ENCODE measurements around the gene FXYD1. TPM values are rescaled to one million over a fixed set of nuclear protein-coding genes. Genes with fewer than 3 reads are reported as not detected.

FXYD1 gene
- total RNA-seq, 1 donor from 2014 or later = 0.52 TPM

- Mint-ChIP-seq H3K36me3 (ENCODE audit: low read depth, unreplicated experiment) (no peaks in the 10 kb centered on the region), H3K27me3 (ENCODE audit: low read depth, unreplicated experiment) (peaks cover 36% of the 10 kb centered on the region), H3K9me3 (ENCODE audit: unreplicated experiment) (peaks cover 4% of the 10 kb centered on the region), H3K4me3 (ENCODE audit: unreplicated experiment) (no peak overlapping the region), H3K4me1 (ENCODE audit: low read depth, unreplicated experiment) (peaks cover 1% of the 10 kb centered on the region), H3K27ac (ENCODE audit: unreplicated experiment) (no peak overlapping the region)
- H3K4me1 ChIP-seq (ENCODE audit: insufficient read depth, low read length) = peaks cover 15% of the 10 kb centered on the region
- no peak overlapping the region for H3K27ac ChIP-seq (ENCODE audit: low read depth, low read length)
- FAIRE-seq = no peak
- H3K9ac ChIP-seq (ENCODE audit: low read length) = no peak overlapping the region
- no peaks in the 10 kb centered on the region for H3K27me3 ChIP-seq (ENCODE audit: insufficient read depth, low read length)
- no peak overlapping the region for H3K4me3 ChIP-seq (ENCODE audit: insufficient read depth, low read depth, low read length)
- TF ChIP-seq CTCF (IDR thresholded peaks at IDR 0.05; ENCODE audit: insufficient read depth, low read depth, low read length) (no peak), EZH2 (IDR thresholded peaks at IDR 0.05; ENCODE audit: insufficient read depth, low read length) (no peak)
- H3K9me3 ChIP-seq (ENCODE audit: insufficient read depth, low read depth, low read length) = no peaks in the 10 kb centered on the region
- no peak for DNase-seq (ENCODE audit: low read depth)
- no peaks in the 10 kb centered on the region for H3K79me2 ChIP-seq (ENCODE audit: insufficient read depth, low read length)
- peak overlapping the region; percentile 11 for H3K4me2 ChIP-seq (ENCODE audit: low read length)
- no peak overlapping the region for H2AFZ ChIP-seq (ENCODE audit: low read depth, low read length)
- H4K20me1 ChIP-seq (ENCODE audit: insufficient read depth, low read length) = no peaks in the 10 kb centered on the region
- H3K36me3 ChIP-seq (ENCODE audit: insufficient read depth, low read length) = no peaks in the 10 kb centered on the region
Observed at GRCh38 chr19:35120898-35121297, 17.7 kb upstream of the FXYD1 start.

GRCh38 chr19:35122687-35123551 is 15.7 kb upstream of the FXYD1 start:
- TF ChIP-seq EZH2 (IDR thresholded peaks at IDR 0.05; ENCODE audit: insufficient read depth, low read length) (no peak), CTCF (IDR thresholded peaks at IDR 0.05; ENCODE audit: insufficient read depth, low read depth, low read length) (no peak)
- no peaks in the 10 kb centered on the region for H3K9me3 ChIP-seq (ENCODE audit: insufficient read depth, low read depth, low read length)
- Mint-ChIP-seq H3K27ac (ENCODE audit: unreplicated experiment) (no peak overlapping the region), H3K4me1 (ENCODE audit: low read depth, unreplicated experiment) (no peaks in the 10 kb centered on the region), H3K9me3 (ENCODE audit: unreplicated experiment) (peaks cover 2% of the 10 kb centered on the region), H3K36me3 (ENCODE audit: low read depth, unreplicated experiment) (no peaks in the 10 kb centered on the region), H3K4me3 (ENCODE audit: unreplicated experiment) (no peak overlapping the region), H3K27me3 (ENCODE audit: low read depth, unreplicated experiment) (peaks cover 34% of the 10 kb centered on the region)
- no peak overlapping the region for H3K4me3 ChIP-seq (ENCODE audit: insufficient read depth, low read depth, low read length)
- no peaks in the 10 kb centered on the region for H3K79me2 ChIP-seq (ENCODE audit: insufficient read depth, low read length)
- DNase-seq (ENCODE audit: low read depth) (no peak), FAIRE-seq (no peak)
- H3K27me3 ChIP-seq (ENCODE audit: insufficient read depth, low read length) = peaks cover 1% of the 10 kb centered on the region
- H3K4me2 ChIP-seq (ENCODE audit: low read length) = no peak overlapping the region
- H3K36me3 ChIP-seq (ENCODE audit: insufficient read depth, low read length) = no peaks in the 10 kb centered on the region
- H4K20me1 ChIP-seq (ENCODE audit: insufficient read depth, low read length) = no peaks in the 10 kb centered on the region
- H3K9ac ChIP-seq (ENCODE audit: low read length) = no peak overlapping the region
- no peak overlapping the region for H2AFZ ChIP-seq (ENCODE audit: low read depth, low read length)
- H3K4me1 ChIP-seq (ENCODE audit: insufficient read depth, low read length) = peaks cover 15% of the 10 kb centered on the region
- H3K27ac ChIP-seq (ENCODE audit: low read depth, low read length) = no peak overlapping the region

- no peak for DNase-seq (ENCODE audit: low read depth)
- no peaks in the 10 kb centered on the region for H3K79me2 ChIP-seq (ENCODE audit: insufficient read depth, low read length)
- H3K27ac ChIP-seq (ENCODE audit: low read depth, low read length) = no peak overlapping the region
- H3K4me1 Mint-ChIP-seq (ENCODE audit: low read depth, unreplicated experiment) = no peaks in the 10 kb centered on the region
- no peak for TF ChIP-seq CTCF (IDR thresholded peaks at IDR 0.05; ENCODE audit: insufficient read depth, low read depth, low read length)
- TF ChIP-seq EZH2 (IDR thresholded peaks at IDR 0.05; ENCODE audit: insufficient read depth, low read length) = no peak
- no peak for FAIRE-seq
- H2AFZ ChIP-seq (ENCODE audit: low read depth, low read length) = no peak overlapping the region
- H3K4me1 ChIP-seq (ENCODE audit: insufficient read depth, low read length) = peaks cover 15% of the 10 kb centered on the region
- no peaks in the 10 kb centered on the region for H3K9me3 ChIP-seq (ENCODE audit: insufficient read depth, low read depth, low read length)
- no peak overlapping the region for H3K4me3 Mint-ChIP-seq (ENCODE audit: unreplicated experiment)
- no peaks in the 10 kb centered on the region for H3K36me3 Mint-ChIP-seq (ENCODE audit: low read depth, unreplicated experiment)
- peaks cover 38% of the 10 kb centered on the region for H3K27me3 Mint-ChIP-seq (ENCODE audit: low read depth, unreplicated experiment)
- H3K4me2 ChIP-seq (ENCODE audit: low read length) = peak overlapping the region; percentile 97
- peaks cover 2% of the 10 kb centered on the region for H3K9me3 Mint-ChIP-seq (ENCODE audit: unreplicated experiment)
- peak overlapping the region; percentile 64 for H3K4me3 ChIP-seq (ENCODE audit: insufficient read depth, low read depth, low read length)
- H3K27me3 ChIP-seq (ENCODE audit: insufficient read depth, low read length) = peaks cover 2% of the 10 kb centered on the region
- no peak overlapping the region for H3K9ac ChIP-seq (ENCODE audit: low read length)
- H3K36me3 ChIP-seq (ENCODE audit: insufficient read depth, low read length) = no peaks in the 10 kb centered on the region
- H4K20me1 ChIP-seq (ENCODE audit: insufficient read depth, low read length) = no peaks in the 10 kb centered on the region
- H3K27ac Mint-ChIP-seq (ENCODE audit: unreplicated experiment) = no peak overlapping the region
Observed at GRCh38 chr19:35123573-35123972, 15.1 kb upstream of the FXYD1 start.
